HepG2 (cell line): ENCODE measurements around the gene GNL1. TPM values are rescaled to one million over a fixed set of nuclear protein-coding genes. Genes with fewer than 3 reads are reported as not detected.

ENCODE experiments used
- ATAC-seq: fragments of 200-7000 bp; cut with Tn5 transposase; 3 replicates; pipeline ENCODE4 v1.9.1; 2020; ENCODE audit warnings: mild to moderate bottlenecking, moderate library complexity
- BruUV-seq: library from RNA; stranded (reverse); fragments of 400-500 nt; replicated peaks from 2 replicates; lab custom pipeline; 2021; lab: Mats Ljungman, UMichigan
- CTCF ChIA-PET: fragments of 300-600 bp; formaldehyde crosslinking; extraction: SDS; loops from one replicate; lab custom pipeline; 2021; ENCODE audit warnings: low total read pairs, inconsistent platforms, low intra/inter-chr PET ratio; lab: Yijun Ruan, JAX
- POLR2A ChIA-PET: fragments of 350-600 bp; sonication (Branson Sonifier 250); formaldehyde crosslinking; loops from one replicate; lab custom pipeline; 2020; ENCODE audit warnings: antibody characterized with exemption, inconsistent platforms; lab: Yijun Ruan, JAX
- DNase-seq: peaks from one replicate; pipeline ENCODE4 v3.0.0-alpha.2; 2015; ENCODE audit warnings: low spot score
- FAIRE-seq: peaks from 3 replicates; lab custom pipeline; 2011; peaks lifted over from hg19 to GRCh38; lab: Jason Lieb, UNC
- H2AFZ ChIP-seq: one replicate; pipeline ENCODE4 v1.6.1; 2011; ENCODE audit warnings: low read length, inconsistent platforms
- H3K27ac ChIP-seq: fragments of 300-600 bp; 3 replicates; pipeline ENCODE4 v1.8.0; 2011; ENCODE audit warnings: mixed run types, mild to moderate bottlenecking, mixed read lengths, low read length, inconsistent platforms; ENCODE audit not compliant: insufficient read depth; ENCODE audit errors: extremely low read length
- H3K27me3 ChIP-seq, 2 experiments: fragments of 200-600 bp in 1 of 2; 2 replicates in 1 of 2; 3 replicates in 1 of 2; pipeline versions ENCODE4 v1.6.0 to v1.8.0; 2011; ENCODE audit warnings: low read length in 2 of 2, mild to moderate bottlenecking in 2 of 2, moderate library complexity in 2 of 2, inconsistent platforms in 1 of 2; ENCODE audit not compliant: insufficient read depth in 2 of 2, control insufficient read depth in 1 of 2
- H3K36me3 ChIP-seq, 2 experiments: fragments of 200-600 bp in 1 of 2; replicated peaks in 1 of 2; 2 replicates in 1 of 2; 3 replicates in 1 of 2; pipeline versions ENCODE4 v1.5.1 to v1.8.0; 2011; ENCODE audit warnings: low read length in 2 of 2, inconsistent platforms in 1 of 2; ENCODE audit not compliant: insufficient read depth in 2 of 2, control insufficient read depth in 1 of 2
- H3K4me1 ChIP-seq: 2 replicates; pipeline ENCODE4 v1.5.1; 2012; ENCODE audit warnings: low read length, inconsistent platforms; ENCODE audit not compliant: insufficient read depth
- H3K4me2 ChIP-seq: 2 replicates; pipeline ENCODE4 v1.6.0; 2011; ENCODE audit warnings: low read depth, low read length, inconsistent platforms
- H3K4me3 ChIP-seq, 3 experiments: fragments of 200-600 bp in 1 of 3; sonication (generic), shearing (Covaris generic) in 1 of 3; replicated peaks in 1 of 3; 2 replicates each; pipeline ENCODE4 v1.5.1; 2011 to 2016; ENCODE audit warnings: low read length in 3 of 3, inconsistent platforms in 2 of 3, low read depth in 2 of 3, mild to moderate bottlenecking in 2 of 3, control low read depth in 1 of 3, mixed read lengths in 1 of 3; ENCODE audit not compliant: insufficient read depth in 1 of 3
- H3K79me2 ChIP-seq: one replicate; pipeline ENCODE4 v1.6.1; 2011; ENCODE audit warnings: low read length, inconsistent platforms; ENCODE audit not compliant: insufficient read depth
- H3K9ac ChIP-seq: 2 replicates; pipeline ENCODE4 v1.6.0; 2011; ENCODE audit warnings: mild to moderate bottlenecking, low read depth, low read length, inconsistent platforms; ENCODE audit not compliant: insufficient read depth
- H3K9me3 ChIP-seq: 2 replicates; pipeline ENCODE4 v1.5.1; 2012; ENCODE audit warnings: mild to moderate bottlenecking, low read length
- H4K20me1 ChIP-seq: 2 replicates; pipeline ENCODE4 v1.6.0; 2011; ENCODE audit warnings: inconsistent platforms, mild to moderate bottlenecking, low read length, moderate library complexity; ENCODE audit not compliant: insufficient read depth
- EP300 ChIP-seq, 3 experiments: sonication (generic) in 1 of 3; formaldehyde crosslinking in 1 of 3; IDR thresholded peaks; 2 replicates each; pipeline versions ENCODE4 v1.5.1 to v1.6.1; 2011 to 2020; ENCODE audit warnings: low read depth in 2 of 3, low read length in 2 of 3, borderline replicate concordance in 1 of 3, improper control_type of control experiment in 1 of 3, mild to moderate bottlenecking in 1 of 3, missing genetic modification reagents in 1 of 3, moderate library complexity in 1 of 3
- GATAD1 ChIP-seq: IDR thresholded peaks from 2 replicates; pipeline ENCODE4 v1.6.1; 2016; ENCODE audit warnings: missing genetic modification reagents, missing compliant biosample characterization
- HOXD1 ChIP-seq: sonication (generic); formaldehyde crosslinking; IDR thresholded peaks from 2 replicates; pipeline ENCODE4 v1.5.0; 2020; ENCODE audit warnings: missing genetic modification reagents
- MTERF4 ChIP-seq: sonication (generic); formaldehyde crosslinking; IDR thresholded peaks from 2 replicates; pipeline ENCODE4 v1.8.0; 2023; ENCODE audit warnings: mild to moderate bottlenecking, missing genetic modification reagents
- NKX3-1 ChIP-seq: sonication (generic); formaldehyde crosslinking; IDR thresholded peaks from 2 replicates; pipeline ENCODE4 v1.5.0; 2020; ENCODE audit warnings: missing genetic modification reagents
- NR2C2 ChIP-seq: sonication (generic); formaldehyde crosslinking; IDR thresholded peaks from 2 replicates; pipeline ENCODE4 v1.4.0; 2020; ENCODE audit warnings: missing genetic modification reagents, mild to moderate bottlenecking, moderate library complexity, borderline replicate concordance
- TEAD3 ChIP-seq: optimal IDR thresholded peaks from 2 replicates; pipeline ENCODE3; 2016; ENCODE audit warnings: borderline replicate concordance
- ZBTB42 ChIP-seq: sonication (generic); formaldehyde crosslinking; IDR thresholded peaks from 2 replicates; pipeline ENCODE4 v1.5.0; 2020; ENCODE audit warnings: mild to moderate bottlenecking, missing genetic modification reagents
- ZNF331 ChIP-seq: sonication (generic); formaldehyde crosslinking; IDR thresholded peaks from 2 replicates; pipeline ENCODE4 v1.4.0; 2020; ENCODE audit warnings: missing genetic modification reagents
- ZNF547 ChIP-seq: sonication (generic); formaldehyde crosslinking; IDR thresholded peaks from 2 replicates; pipeline ENCODE4 v1.5.1; 2020; ENCODE audit warnings: mild to moderate bottlenecking, missing genetic modification reagents
- ZNF580 ChIP-seq: IDR thresholded peaks from 2 replicates; pipeline ENCODE4 v1.6.1; 2016; ENCODE audit warnings: low read depth, borderline replicate concordance
- ZNF672 ChIP-seq: sonication (generic); formaldehyde crosslinking; IDR thresholded peaks from 2 replicates; pipeline ENCODE4 v1.8.1; 2022; ENCODE audit warnings: missing genetic modification reagents
- ZNF792 ChIP-seq: IDR thresholded peaks from 2 replicates; pipeline ENCODE4 v1.6.1; 2016
- WGBS: methylation state at CpG from one replicate; pipeline ENCODE4 v1.1.6; 2017; ENCODE audit warnings: low lambda C conversion rate; 5-methylcytosine and 5-hydroxymethylcytosine counted together
- in situ Hi-C: cut with HindIII; loops from 2 replicates; pipeline ENCODE4 v1.10.0; 2017; ENCODE audit warnings: low pct_unique_long_range_greater_than_20kb; ENCODE audit not compliant: extremely low pct_ligation_motif_present
- intact Hi-C: fragments of 100-400 bp; cut with micrococcal nuclease; formaldehyde crosslinking; loops from one replicate; pipeline ENCODE4 v1.10.0; 2022; ENCODE audit not compliant: unreplicated experiment
- polyA plus RNA-seq, 8 experiments: library from polyadenylated mRNA; depleted of rRNA in 3 of 8; stranded (reverse) in 7 of 8; unstranded in 1 of 8; fragments of >200 nt; fragmentation: Illumina TruSeq in 4 of 8; extraction: Trizol in 4 of 8; gene quantifications; 2 replicates each; pipeline versions ENCODE4 v1.2.1 to v1.2.3, GENCODE V29; 2011 to 2016; ENCODE audit warnings: low read depth in 4 of 8, missing spikeins in 1 of 8, mixed read lengths in 1 of 8; ENCODE audit not compliant: insufficient read depth in 1 of 8
- total RNA-seq, 5 experiments: library from RNA; depleted of rRNA; stranded (reverse); fragments of >200 nt; fragmentation: Illumina TruSeq; extraction: Trizol; gene quantifications; 2 replicates each; pipeline ENCODE4 v1.2.3, GENCODE V29; 2016; ENCODE audit warnings: low read depth in 1 of 5
- TF ChIP-seq, protein P1 (sequence below): sonication (generic); formaldehyde crosslinking; IDR thresholded peaks from 2 replicates; pipeline ENCODE4 v1.8.1; 2022; ENCODE audit warnings: mild to moderate bottlenecking, missing genetic modification reagents
- TF ChIP-seq, protein P2 (sequence below): fragments of 450-650 bp; IDR thresholded peaks from 2 replicates; pipeline ENCODE4 v1.6.1; 2017
- TF ChIP-seq, protein P3 (sequence below): sonication (generic); formaldehyde crosslinking; IDR thresholded peaks from 2 replicates; pipeline ENCODE4 v1.4.0; 2020; ENCODE audit warnings: missing genetic modification reagents, mild to moderate bottlenecking, borderline replicate concordance
- TF ChIP-seq, protein P4 (sequence below): sonication (generic); formaldehyde crosslinking; IDR thresholded peaks from 2 replicates; pipeline ENCODE4 v1.4.0; 2020; ENCODE audit warnings: missing genetic modification reagents

Gene GNL1
- total and polyA plus RNA-seq, 2 of the 13 experiments (the other 11 are each of a cell fraction or from before 2014, with no cell fraction given), result 35.0 to 55.6 TPM

DNA sequence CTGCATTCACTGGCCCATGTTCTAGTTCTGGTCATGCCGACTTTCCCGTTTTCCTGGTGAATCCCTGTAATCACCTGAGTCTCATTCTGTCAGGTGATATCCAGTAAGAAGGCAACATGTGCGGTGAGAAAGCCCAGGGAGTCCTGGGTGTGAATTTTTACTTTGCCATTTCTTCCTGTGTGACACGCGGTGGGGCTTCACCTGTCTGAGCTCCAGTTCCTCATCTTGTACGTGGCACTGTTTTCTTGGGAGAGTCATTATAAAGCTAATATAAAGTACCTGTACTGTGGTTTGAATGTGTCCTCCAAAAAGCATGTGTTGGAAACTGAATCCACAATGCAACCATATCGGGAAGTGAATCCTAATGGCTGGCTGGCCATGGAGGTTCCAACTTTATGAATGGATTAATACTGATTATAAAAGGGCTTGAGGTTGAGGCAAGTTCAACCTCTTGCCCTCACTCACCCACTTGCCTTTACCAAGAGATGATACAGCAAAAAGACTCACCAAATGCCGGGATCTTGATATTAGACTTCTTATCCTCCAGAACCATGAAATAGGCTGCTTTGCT is 61.9 kb downstream of the GNL1 start (continued):
- TF ChIP-seq, protein P1, sequence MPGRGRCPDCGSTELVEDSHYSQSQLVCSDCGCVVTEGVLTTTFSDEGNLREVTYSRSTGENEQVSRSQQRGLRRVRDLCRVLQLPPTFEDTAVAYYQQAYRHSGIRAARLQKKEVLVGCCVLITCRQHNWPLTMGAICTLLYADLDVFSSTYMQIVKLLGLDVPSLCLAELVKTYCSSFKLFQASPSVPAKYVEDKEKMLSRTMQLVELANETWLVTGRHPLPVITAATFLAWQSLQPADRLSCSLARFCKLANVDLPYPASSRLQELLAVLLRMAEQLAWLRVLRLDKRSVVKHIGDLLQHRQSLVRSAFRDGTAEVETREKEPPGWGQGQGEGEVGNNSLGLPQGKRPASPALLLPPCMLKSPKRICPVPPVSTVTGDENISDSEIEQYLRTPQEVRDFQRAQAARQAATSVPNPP (CRISPR knock-in tag), result no peak
- TF ChIP-seq, protein P2, sequence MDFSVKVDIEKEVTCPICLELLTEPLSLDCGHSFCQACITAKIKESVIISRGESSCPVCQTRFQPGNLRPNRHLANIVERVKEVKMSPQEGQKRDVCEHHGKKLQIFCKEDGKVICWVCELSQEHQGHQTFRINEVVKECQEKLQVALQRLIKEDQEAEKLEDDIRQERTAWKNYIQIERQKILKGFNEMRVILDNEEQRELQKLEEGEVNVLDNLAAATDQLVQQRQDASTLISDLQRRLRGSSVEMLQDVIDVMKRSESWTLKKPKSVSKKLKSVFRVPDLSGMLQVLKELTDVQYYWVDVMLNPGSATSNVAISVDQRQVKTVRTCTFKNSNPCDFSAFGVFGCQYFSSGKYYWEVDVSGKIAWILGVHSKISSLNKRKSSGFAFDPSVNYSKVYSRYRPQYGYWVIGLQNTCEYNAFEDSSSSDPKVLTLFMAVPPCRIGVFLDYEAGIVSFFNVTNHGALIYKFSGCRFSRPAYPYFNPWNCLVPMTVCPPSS, result no peak
- no peak for TF ChIP-seq NR2C2

DNA sequence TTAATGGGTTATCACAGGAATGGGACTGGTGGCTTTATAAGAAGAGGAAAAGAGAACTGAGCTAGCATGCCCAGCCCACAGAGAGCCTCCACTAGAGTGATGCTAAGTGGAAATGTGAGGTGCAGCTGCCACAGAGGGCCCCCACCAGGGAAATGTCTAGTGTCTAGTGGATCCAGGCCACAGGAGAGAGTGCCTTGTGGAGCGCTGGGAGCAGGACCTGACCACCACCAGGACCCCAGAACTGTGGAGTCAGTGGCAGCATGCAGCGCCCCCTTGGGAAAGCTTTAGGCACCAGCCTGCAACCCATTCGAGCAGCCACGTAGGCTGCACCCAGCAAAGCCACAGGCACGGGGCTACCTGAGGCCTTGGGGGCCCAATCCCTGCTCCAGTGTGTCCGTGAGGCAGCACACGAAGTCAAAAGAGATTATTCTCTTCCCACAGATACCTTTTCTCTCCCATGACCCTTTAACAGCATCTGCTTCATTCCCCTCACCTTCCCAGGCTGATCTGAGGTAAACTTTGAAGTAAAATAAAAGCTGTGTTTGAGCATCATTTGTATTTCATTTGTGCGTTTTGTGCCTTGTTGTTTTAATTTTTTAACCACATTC is 62.5 kb downstream of the GNL1 start:
- 67% methylated on average over 4 of the region's 8 CpGs for WGBS
- FAIRE-seq (no peak), ATAC-seq (no peak), DNase-seq (no peak)
- H3K9me3 ChIP-seq, result no peaks in the 10 kb centered on the region
- no peak overlapping the region for H3K9ac ChIP-seq
- no peaks in the 10 kb centered on the region for H3K27me3 ChIP-seq
- H3K4me1 ChIP-seq, result peaks cover 21% of the 10 kb centered on the region
- in situ Hi-C loops, result no loop called here
- ChIA-PET POLR2A (no interaction called here), CTCF (no interaction called here)
- BruUV-seq, result no TSS peak
- no peak overlapping the region for H3K4me3 ChIP-seq
- H3K27ac ChIP-seq, result no peak overlapping the region
- intact Hi-C loops, result no loop called here
- no peak overlapping the region for H3K4me2 ChIP-seq
- H4K20me1 ChIP-seq, result no peaks in the 10 kb centered on the region
- H3K79me2 ChIP-seq, result peaks cover 4% of the 10 kb centered on the region
- H2AFZ ChIP-seq, result no peak overlapping the region
- peaks cover 1 to 19% of the 10 kb centered on the region in 2 experiments; a peak in 4 of 5 replicates for H3K36me3 ChIP-seq
- TF ChIP-seq, protein P3, sequence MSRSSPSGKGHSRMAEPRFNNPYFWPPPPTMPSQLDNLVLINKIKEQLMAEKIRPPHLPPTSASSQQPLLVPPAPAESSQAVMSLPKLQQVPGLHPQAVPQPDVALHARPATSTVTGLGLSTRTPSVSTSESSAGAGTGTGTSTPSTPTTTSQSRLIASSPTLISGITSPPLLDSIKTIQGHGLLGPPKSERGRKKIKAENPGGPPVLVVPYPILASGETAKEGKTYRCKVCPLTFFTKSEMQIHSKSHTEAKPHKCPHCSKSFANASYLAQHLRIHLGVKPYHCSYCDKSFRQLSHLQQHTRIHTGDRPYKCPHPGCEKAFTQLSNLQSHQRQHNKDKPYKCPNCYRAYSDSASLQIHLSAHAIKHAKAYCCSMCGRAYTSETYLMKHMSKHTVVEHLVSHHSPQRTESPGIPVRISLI (CRISPR knock-in tag), result no peak
- TF ChIP-seq ZNF331 (CRISPR knock-in tag), result no peak
- no peak for TF ChIP-seq ZNF580 (CRISPR knock-in tag)
- no peak for TF ChIP-seq MTERF4 (CRISPR knock-in tag)
- TF ChIP-seq ZNF792 (CRISPR knock-in tag), result no peak
- no peak for TF ChIP-seq ZNF672
- TF ChIP-seq GATAD1 (CRISPR knock-in tag), result no peak
- TF ChIP-seq, protein P4, sequence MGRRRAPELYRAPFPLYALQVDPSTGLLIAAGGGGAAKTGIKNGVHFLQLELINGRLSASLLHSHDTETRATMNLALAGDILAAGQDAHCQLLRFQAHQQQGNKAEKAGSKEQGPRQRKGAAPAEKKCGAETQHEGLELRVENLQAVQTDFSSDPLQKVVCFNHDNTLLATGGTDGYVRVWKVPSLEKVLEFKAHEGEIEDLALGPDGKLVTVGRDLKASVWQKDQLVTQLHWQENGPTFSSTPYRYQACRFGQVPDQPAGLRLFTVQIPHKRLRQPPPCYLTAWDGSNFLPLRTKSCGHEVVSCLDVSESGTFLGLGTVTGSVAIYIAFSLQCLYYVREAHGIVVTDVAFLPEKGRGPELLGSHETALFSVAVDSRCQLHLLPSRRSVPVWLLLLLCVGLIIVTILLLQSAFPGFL (CRISPR knock-in tag), result no peak
- no peak for TF ChIP-seq ZNF547 (CRISPR knock-in tag)
- TF ChIP-seq EP300 (IDR thresholded peaks at IDR 0.05; ENCODE audit: low read depth in 2 of 2, low read length in 2 of 2), result no peak
- TF ChIP-seq EP300 (CRISPR knock-in tag; IDR thresholded peaks at IDR 0.05; ENCODE audit: borderline replicate concordance), result no peak
- TF ChIP-seq NKX3-1 (CRISPR knock-in tag), result no peak
- TF ChIP-seq TEAD3 (CRISPR knock-in tag), result no peak
- TF ChIP-seq ZBTB42 (CRISPR knock-in tag), result no peak
- no peak for TF ChIP-seq HOXD1
